H1 (cell line): ENCODE measurements around the gene ABHD16A. TPM values are rescaled to one million over a fixed set of nuclear protein-coding genes. Genes with fewer than 3 reads are reported as not detected.

Source experiments
- CTCF ChIA-PET: fragments of 300-600 bp; sonication (Branson Sonifier 250); formaldehyde crosslinking; loops from one replicate; lab custom pipeline; 2021; ENCODE audit not compliant: partially characterized antibody; lab: Charles Lee
- POLR2A ChIA-PET: fragments of 300-600 bp; sonication (Branson Sonifier 250); formaldehyde crosslinking; loops from one replicate; lab custom pipeline; 2021; ENCODE audit warnings: inconsistent platforms; ENCODE audit not compliant: partially characterized antibody; lab: Charles Lee
- DNase-seq, 2 experiments: peaks; one replicate each; pipeline versions ENCODE4 v3.0.0 to v3.0.0-alpha.2; 2010 to 2022; ENCODE audit warnings: low spot score in 2 of 2, low read depth in 1 of 2, mixed read lengths in 1 of 2
- FAIRE-seq: peaks from 2 replicates; lab custom pipeline; 2011; peaks lifted over from hg19 to GRCh38; lab: Jason Lieb, UNC
- H2AFZ ChIP-seq: 2 replicates; pipeline ENCODE4 v1.8.1; 2012; ENCODE audit warnings: low read length, inconsistent platforms
- H2AK5ac ChIP-seq: 2 replicates; pipeline ENCODE4 v1.6.1; 2013; ENCODE audit warnings: low read depth, low read length
- H2BK120ac ChIP-seq: replicated peaks from 2 replicates; pipeline ENCODE3; 2013; ENCODE audit warnings: low read depth, low read length, inconsistent platforms
- H2BK12ac ChIP-seq: 2 replicates; pipeline ENCODE4 v1.6.1; 2013; ENCODE audit warnings: low read depth, low read length
- H2BK15ac ChIP-seq: 2 replicates; pipeline ENCODE4 v1.6.1; 2013; ENCODE audit warnings: low read length
- H2BK20ac ChIP-seq: 2 replicates; pipeline ENCODE4 v1.6.1; 2013; ENCODE audit warnings: low read length
- H2BK5ac ChIP-seq: 2 replicates; pipeline ENCODE4 v1.6.1; 2013; ENCODE audit warnings: low read depth, low read length
- H3K14ac ChIP-seq: 2 replicates; pipeline ENCODE4 v1.6.1; 2013; ENCODE audit warnings: inconsistent platforms; ENCODE audit not compliant: insufficient read length
- H3K18ac ChIP-seq: 2 replicates; pipeline ENCODE4 v1.6.1; 2013; ENCODE audit warnings: low read length; ENCODE audit errors: extremely low read depth
- H3K23ac ChIP-seq: 2 replicates; pipeline ENCODE4 v1.6.1; 2013; ENCODE audit warnings: inconsistent platforms; ENCODE audit not compliant: insufficient read length
- H3K23me2 ChIP-seq: 2 replicates; pipeline ENCODE4 v1.6.1; 2013; ENCODE audit warnings: low read depth, low read length
- H3K27ac ChIP-seq: 2 replicates; pipeline ENCODE4 v1.6.1; 2011; ENCODE audit warnings: low read depth, low read length, inconsistent platforms
- H3K27me3 ChIP-seq, 4 experiments: replicated peaks in 1 of 4; 1 replicate in 1 of 4; 2 replicates in 3 of 4; pipeline versions ENCODE4 v1.6.1 to v1.8.1; 2011 to 2013; ENCODE audit warnings: low read length in 3 of 4, mild to moderate bottlenecking in 3 of 4, inconsistent platforms in 2 of 4, mixed read lengths in 2 of 4, moderate library complexity in 1 of 4; ENCODE audit not compliant: control insufficient read depth in 3 of 4, insufficient read depth in 3 of 4; ENCODE audit errors: extremely low read depth in 1 of 4
- H3K36me3 ChIP-seq, 4 experiments: 2 replicates each; pipeline versions ENCODE4 v1.6.1 to v1.8.1; 2011 to 2013; ENCODE audit warnings: mild to moderate bottlenecking in 4 of 4, low read length in 3 of 4, moderate library complexity in 2 of 4, control low read depth in 1 of 4, inconsistent platforms in 1 of 4; ENCODE audit not compliant: insufficient read depth in 4 of 4, control insufficient read depth in 2 of 4
- H3K4ac ChIP-seq: replicated peaks from 2 replicates; pipeline ENCODE3; 2013; ENCODE audit warnings: low read length, low read depth, mixed read lengths, inconsistent platforms; ENCODE audit not compliant: insufficient read length
- H3K4me1 ChIP-seq, 4 experiments: replicated peaks in 1 of 4; 1 replicate in 1 of 4; 2 replicates in 3 of 4; pipeline versions ENCODE4 v1.6.1 to v1.8.1; 2011 to 2013; ENCODE audit warnings: low read length in 3 of 4, inconsistent platforms in 2 of 4, mixed read lengths in 1 of 4; ENCODE audit not compliant: insufficient read depth in 4 of 4, control insufficient read depth in 3 of 4
- H3K4me2 ChIP-seq, 2 experiments: 2 replicates each; pipeline versions ENCODE4 v1.6.1 to v1.8.1; 2011 to 2013; ENCODE audit warnings: low read depth in 2 of 2, low read length in 2 of 2, control low read depth in 1 of 2, inconsistent platforms in 1 of 2, mild to moderate bottlenecking in 1 of 2; ENCODE audit not compliant: insufficient read depth in 1 of 2
- H3K4me3 ChIP-seq, 4 experiments: fragments of 200-600, 300-600 bp in 1 of 4; sonication (generic), shearing (Covaris generic), sonication (Bioruptor Twin) in 1 of 4; 2 replicates each; pipeline versions ENCODE4 v1.5.1 to v1.8.1; 2011 to 2016; ENCODE audit warnings: low read length in 4 of 4, low read depth in 3 of 4, control low read depth in 2 of 4, inconsistent platforms in 2 of 4, mild to moderate bottlenecking in 2 of 4, mixed read lengths in 1 of 4, moderate library complexity in 1 of 4; ENCODE audit not compliant: insufficient read depth in 2 of 4; ENCODE audit errors: extremely low read depth in 1 of 4
- H3K56ac ChIP-seq: replicated peaks from 2 replicates; pipeline ENCODE3; 2013; ENCODE audit warnings: low read depth, mild to moderate bottlenecking, mixed read lengths, low read length, inconsistent platforms; ENCODE audit not compliant: insufficient read length
- H3K79me1 ChIP-seq: 2 replicates; pipeline ENCODE4 v1.6.1; 2013; ENCODE audit warnings: low read depth, low read length, control low read depth
- H3K79me2 ChIP-seq, 2 experiments: 2 replicates each; pipeline versions ENCODE4 v1.6.1 to v1.8.1; 2012 to 2013; ENCODE audit warnings: low read length in 2 of 2, mild to moderate bottlenecking in 2 of 2, inconsistent platforms in 1 of 2; ENCODE audit not compliant: insufficient read depth in 2 of 2, control insufficient read depth in 1 of 2
- H3K9ac ChIP-seq, 4 experiments: replicated peaks in 1 of 4; 1 replicate in 1 of 4; 2 replicates in 3 of 4; pipeline versions ENCODE4 v1.6.1 to v1.8.1; 2011 to 2013; ENCODE audit warnings: low read depth in 3 of 4, low read length in 3 of 4, control low read depth in 2 of 4, mild to moderate bottlenecking in 2 of 4, moderate library complexity in 2 of 4, inconsistent platforms in 1 of 4; ENCODE audit errors: extremely low read depth in 1 of 4
- H3K9me3 ChIP-seq, 2 experiments: 2 replicates each; pipeline versions ENCODE4 v1.6.1 to v1.8.1; 2012 to 2013; ENCODE audit warnings: mild to moderate bottlenecking in 2 of 2, moderate library complexity in 2 of 2, control low read depth in 1 of 2, inconsistent platforms in 1 of 2, low read depth in 1 of 2, low read length in 1 of 2, mixed read lengths in 1 of 2; ENCODE audit not compliant: insufficient read depth in 2 of 2
- H4K20me1 ChIP-seq, 2 experiments: replicated peaks in 1 of 2; 2 replicates each; pipeline versions ENCODE3 to v1.8.1; 2011 to 2013; ENCODE audit warnings: inconsistent platforms in 2 of 2, low read length in 2 of 2, mild to moderate bottlenecking in 1 of 2; ENCODE audit not compliant: insufficient read depth in 2 of 2, control insufficient read depth in 1 of 2
- H4K5ac ChIP-seq: 2 replicates; pipeline ENCODE4 v1.6.1; 2013; ENCODE audit warnings: low read length, low read depth, mixed read lengths, inconsistent platforms; ENCODE audit not compliant: insufficient read length
- H4K8ac ChIP-seq: 2 replicates; pipeline ENCODE4 v1.8.0; 2013; ENCODE audit warnings: mild to moderate bottlenecking, moderate library complexity, low read length, inconsistent platforms; ENCODE audit not compliant: insufficient read depth; ENCODE audit errors: extremely low read depth
- H4K91ac ChIP-seq: replicated peaks from 2 replicates; pipeline ENCODE3; 2013; ENCODE audit warnings: low read length, mixed read lengths, inconsistent platforms; ENCODE audit not compliant: insufficient read length
- CTBP2 ChIP-seq: IDR thresholded peaks from 2 replicates; pipeline ENCODE4 v1.7.0; 2011; ENCODE audit warnings: borderline replicate concordance, mild to moderate bottlenecking, moderate library complexity, mixed read lengths, low read length; ENCODE audit not compliant: insufficient read depth, insufficient read length
- GABPA ChIP-seq: IDR thresholded peaks from 2 replicates; pipeline ENCODE4 v1.6.1; 2011; ENCODE audit warnings: mild to moderate bottlenecking, low read length, moderate library complexity, borderline replicate concordance; ENCODE audit not compliant: insufficient read depth
- HDAC2 ChIP-seq, 2 experiments: fragments of 300-600 bp in 1 of 2; sonication (generic) in 1 of 2; IDR thresholded peaks; 2 replicates each; pipeline ENCODE4 v1.6.1; 2011 to 2012; ENCODE audit warnings: low read depth in 2 of 2, low read length in 2 of 2, mild to moderate bottlenecking in 2 of 2, moderate library complexity in 2 of 2, borderline replicate concordance in 1 of 2, inconsistent platforms in 1 of 2
- HDAC6 ChIP-seq: IDR thresholded peaks from one replicate; pipeline ENCODE4 v1.7.1; 2012; ENCODE audit warnings: low read depth, mild to moderate bottlenecking, inconsistent platforms, low read length, moderate library complexity
- JUND ChIP-seq: IDR thresholded peaks from 2 replicates; pipeline ENCODE4 v1.6.1; 2011; ENCODE audit warnings: mild to moderate bottlenecking, improper control_type of control experiment, low read length
- MAX ChIP-seq: IDR thresholded peaks from 2 replicates; pipeline ENCODE4 v1.6.1; 2012; ENCODE audit warnings: inconsistent platforms
- NANOG ChIP-seq: IDR thresholded peaks from 2 replicates; pipeline ENCODE4 v1.6.1; 2011; ENCODE audit warnings: low read length, low read depth, mild to moderate bottlenecking, inconsistent platforms; ENCODE audit not compliant: insufficient read depth, poor library complexity, severe bottlenecking
- NRF1 ChIP-seq: IDR thresholded peaks from 2 replicates; pipeline ENCODE4 v1.6.1; 2011; ENCODE audit warnings: mild to moderate bottlenecking, low read depth, low read length, improper control_type of control experiment
- RFX5 ChIP-seq: IDR thresholded peaks from 2 replicates; pipeline ENCODE4 v1.6.1; 2011; ENCODE audit warnings: low read depth, low read length, improper control_type of control experiment, borderline replicate concordance
- RXRA ChIP-seq: IDR thresholded peaks from 2 replicates; pipeline ENCODE4 v1.6.1; 2011; ENCODE audit warnings: low read depth, mild to moderate bottlenecking, low read length, moderate library complexity; ENCODE audit not compliant: insufficient read depth
- SP2 ChIP-seq: IDR thresholded peaks from 2 replicates; pipeline ENCODE4 v1.6.1; 2012; ENCODE audit warnings: mild to moderate bottlenecking, low read length, inconsistent platforms
- TAF7 ChIP-seq: optimal IDR thresholded peaks from 2 replicates; pipeline ENCODE3; 2011; ENCODE audit warnings: low read depth, mild to moderate bottlenecking, inconsistent platforms, low read length, moderate library complexity, borderline replicate concordance
- TBP ChIP-seq: IDR thresholded peaks from 2 replicates; pipeline ENCODE4 v1.6.1; 2011; ENCODE audit warnings: low read depth, low read length, improper control_type of control experiment
- WGBS, 2 experiments: shearing (Covaris generic) in 1 of 2; methylation state at CpG; one replicate each; pipeline versions ENCODE4 v1.1.6 to v1.1.7; 2013 to 2015; ENCODE audit warnings: low lambda C conversion rate in 2 of 2, mixed read lengths in 2 of 2, inconsistent platforms in 1 of 2, low coverage in 1 of 2, missing lambda C conversion rate in 1 of 2; ENCODE audit not compliant: insufficient replicate concordance in 2 of 2, insufficient coverage in 1 of 2, insufficient read length in 1 of 2; ENCODE audit errors: extremely low coverage in 1 of 2, missing lambda C conversion rate in 1 of 2; 5-methylcytosine and 5-hydroxymethylcytosine counted together
- polyA plus RNA-seq, 7 experiments: library from polyadenylated mRNA; depleted of rRNA in 3 of 7; stranded (reverse) in 5 of 7; unstranded in 2 of 7; fragments of >200 nt in 5 of 7; fragments of 200-250 nt in 2 of 7; gene quantifications; 1 replicate in 5 of 7; 2 replicates in 1 of 7; 4 replicates in 1 of 7; pipeline versions ENCODE4 v1.2.1 to v1.2.3, GENCODE V29; 2011 to 2013; ENCODE audit warnings: missing spikeins in 2 of 7, mixed read lengths in 2 of 7
- total RNA-seq: library from RNA; stranded (reverse); fragmentation: NEBNext Ultra II Directional; extraction: Animal tissue kit (Norgen Biotek cat#: 25700); gene quantifications from 2 replicates; pipeline ENCODE4 v1.2.1, GENCODE V29; 2021

The ABHD16A gene
- total and polyA plus RNA-seq, 2 of the 8 experiments (the other 6 are each of a cell fraction or from before 2014, with no cell fraction given): 32.9 to 40.2 TPM

GRCh38 chr6:31640612-31641011 lies 62.5 kb downstream of the ABHD16A start:
- Histone ChIP-seq H4K20me1 (peaks cover 7 to 12% of the 10 kb centered on the region in 2 experiments), H3K56ac (no peak overlapping the region), H4K5ac (no peak overlapping the region), H3K14ac (no peak overlapping the region), H2BK15ac (no peak overlapping the region), H3K9ac (no peak overlapping the region), H3K9me3 (no peaks in the 10 kb centered on the region), H2AK5ac (no peak overlapping the region), H3K4me2 (no peak overlapping the region), H2BK5ac (no peak overlapping the region), H3K18ac (no peak overlapping the region), H3K79me1 (no peaks in the 10 kb centered on the region; the same call in none of the 2 replicates), H2AFZ (no peak overlapping the region), H4K8ac (no peak overlapping the region), H3K36me3 (peaks cover 56 to 93% (median 77%) of the 10 kb centered on the region in 4 experiments), H3K79me2 (no peaks in the 10 kb centered on the region), H3K4me1 (no peaks in the 10 kb centered on the region), H3K27me3 (no peaks in the 10 kb centered on the region), H2BK20ac (no peak overlapping the region), H3K4ac (no peak overlapping the region), H2BK12ac (no peak overlapping the region), H4K91ac (no peak overlapping the region), H3K23ac (no peak overlapping the region), H2BK120ac (no peak overlapping the region), H3K23me2 (no peaks in the 10 kb centered on the region), H3K27ac (no peak overlapping the region), H3K4me3 (no peak overlapping the region)
- ChIA-PET CTCF (interaction anchor here (0.8 to 1.3 kb wide), 3 partner anchors 9 to 24 kb away, joined by 3 to 5 read pairs (median 4); partner anchors contain the start of gene GPANK1), POLR2A (interaction anchor here (1.0 to 34.9 kb wide), 10 partner anchors 15 to 165 kb away, joined by 3 to 883 read pairs (median 6); partner anchors contain the start of genes ABHD16A, APOM, BAG6 and C6orf47)
- no peak for FAIRE-seq
- 94% methylated on average over 6 of the region's 6 CpGs; no CpG with 5 or more reads in 1 of the 2 experiments for WGBS, 2 experiments
- DNase-seq: no peak
- TF ChIP-seq HDAC2 (IDR thresholded peaks at IDR 0.05; ENCODE audit: borderline replicate concordance in 1 of 2, low read depth in 2 of 2, low read length in 2 of 2) (no peak), CTBP2 (no peak), MAX (no peak), NRF1 (no peak), TBP (no peak), TAF7 (no peak), SP2 (no peak), RXRA (no peak), NANOG (no peak), RFX5 (no peak), JUND (no peak), GABPA (no peak), HDAC6 (no peak)
